ENCODE measurements around the gene MVK. TPM values are rescaled to one million over a fixed set of nuclear protein-coding genes. Genes with fewer than 3 reads are reported as not detected.

MVK gene
- total RNA-seq, 1 experiment from 2014 or later, result 19.2 TPM

DNA sequence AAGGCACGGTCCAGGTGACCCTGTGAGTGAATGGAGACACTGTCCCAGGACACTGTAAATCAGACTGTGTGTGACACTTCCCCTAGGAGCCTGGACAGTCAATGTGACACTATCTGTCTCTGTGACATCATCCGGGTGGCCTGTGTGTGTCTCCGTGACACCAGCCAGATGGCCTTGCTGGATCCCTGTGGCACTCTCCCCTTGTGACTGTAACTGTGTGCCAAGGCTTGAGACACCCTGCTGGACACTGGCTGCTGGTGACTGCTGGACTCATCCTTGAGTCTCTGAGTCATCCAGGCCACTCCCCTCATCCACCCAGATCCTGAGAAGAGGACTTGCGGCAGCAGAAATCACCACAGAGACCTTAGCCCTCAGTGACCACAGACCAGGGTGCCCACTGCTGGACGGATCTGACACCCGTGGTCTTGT lies 51.6 kb downstream of the MVK start:
- no peaks in the 10 kb centered on the region for H3K9me3 ChIP-seq (ENCODE audit: control insufficient read depth, low read depth, low read length)
- H2BK5ac ChIP-seq (ENCODE audit: insufficient read length, low read length), result no peak overlapping the region
- no peak overlapping the region for H3K18ac ChIP-seq (ENCODE audit: insufficient read length, low read depth, low read length)
- H3K4me1 ChIP-seq (ENCODE audit: insufficient read depth, low read length), result no peaks in the 10 kb centered on the region; the same call in 1 of the 2 replicates
- H4K5ac ChIP-seq (ENCODE audit: insufficient read length, low read depth, low read length), result no peak overlapping the region
- H3K79me2 ChIP-seq (ENCODE audit: insufficient read depth, low read length), result no peaks in the 10 kb centered on the region
- H3K9ac ChIP-seq (ENCODE audit: extremely low read depth, insufficient read length, low read length), result no peak overlapping the region
- H3K27ac ChIP-seq (ENCODE audit: insufficient read length, low read depth, low read length), result no peak overlapping the region
- no peak overlapping the region for H2BK20ac ChIP-seq (ENCODE audit: low read depth, low read length, poor library complexity, severe bottlenecking)
- no peak overlapping the region for H2BK120ac ChIP-seq (ENCODE audit: low read depth, low read length, poor library complexity, severe bottlenecking)
- no peaks in the 10 kb centered on the region for H3K27me3 ChIP-seq (ENCODE audit: insufficient read depth, low read length)
- no peaks in the 10 kb centered on the region for H3K23me2 ChIP-seq (ENCODE audit: insufficient read length, low read depth, low read length, poor library complexity, severe bottlenecking)
- H2AK5ac ChIP-seq (ENCODE audit: insufficient read length, low read length), result no peak overlapping the region
- no peaks in the 10 kb centered on the region for H3K79me1 ChIP-seq (ENCODE audit: insufficient read depth, low read depth, low read length, poor library complexity, severe bottlenecking)
- H3T11ph ChIP-seq (ENCODE audit: low read length), result no peak overlapping the region
- no CpG with 5 or more reads among the region's 6 CpGs for WGBS (ENCODE audit: extremely low coverage, insufficient read length, low lambda C conversion rate)
- TF ChIP-seq, protein P1, sequence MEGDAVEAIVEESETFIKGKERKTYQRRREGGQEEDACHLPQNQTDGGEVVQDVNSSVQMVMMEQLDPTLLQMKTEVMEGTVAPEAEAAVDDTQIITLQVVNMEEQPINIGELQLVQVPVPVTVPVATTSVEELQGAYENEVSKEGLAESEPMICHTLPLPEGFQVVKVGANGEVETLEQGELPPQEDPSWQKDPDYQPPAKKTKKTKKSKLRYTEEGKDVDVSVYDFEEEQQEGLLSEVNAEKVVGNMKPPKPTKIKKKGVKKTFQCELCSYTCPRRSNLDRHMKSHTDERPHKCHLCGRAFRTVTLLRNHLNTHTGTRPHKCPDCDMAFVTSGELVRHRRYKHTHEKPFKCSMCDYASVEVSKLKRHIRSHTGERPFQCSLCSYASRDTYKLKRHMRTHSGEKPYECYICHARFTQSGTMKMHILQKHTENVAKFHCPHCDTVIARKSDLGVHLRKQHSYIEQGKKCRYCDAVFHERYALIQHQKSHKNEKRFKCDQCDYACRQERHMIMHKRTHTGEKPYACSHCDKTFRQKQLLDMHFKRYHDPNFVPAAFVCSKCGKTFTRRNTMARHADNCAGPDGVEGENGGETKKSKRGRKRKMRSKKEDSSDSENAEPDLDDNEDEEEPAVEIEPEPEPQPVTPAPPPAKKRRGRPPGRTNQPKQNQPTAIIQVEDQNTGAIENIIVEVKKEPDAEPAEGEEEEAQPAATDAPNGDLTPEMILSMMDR (conservative IDR thresholded peaks at IDR 0.05), result no peak
- H4K20me1 ChIP-seq (ENCODE audit: control insufficient read depth, insufficient read depth, insufficient read length), result no peaks in the 10 kb centered on the region
- H4K91ac ChIP-seq (ENCODE audit: insufficient read length, low read depth, low read length), result no peak overlapping the region
- Mint-ChIP-seq H3K27me3 (ENCODE audit: low read depth) (peaks cover 5% of the 10 kb centered on the region), H3K9me3 (peaks cover 0 to under 1% of the 10 kb centered on the region in 2 experiments; a peak in 3 of 5 replicates), H3K36me3 (ENCODE audit: insufficient read depth in 1 of 3, low read depth in 3 of 3) (no peaks in the 10 kb centered on the region; a peak in 1 of 7 replicates), H3K4me1 (peaks cover 10 to 25% of the 10 kb centered on the region in 2 experiments), H3K4me3 (no peak overlapping the region; a peak in 1 of 5 replicates), H3K27ac (peak overlapping the region in 1 of 3 experiments; percentile 66; a peak in 2 of 7 replicates)
- no peak overlapping the region for H2AFZ ChIP-seq (ENCODE audit: low read length)
- no peak overlapping the region for H2BK12ac ChIP-seq (ENCODE audit: insufficient read length, low read depth, low read length)
- H2BK15ac ChIP-seq (ENCODE audit: low read depth, low read length), result no peak overlapping the region
- no peak overlapping the region for H3K56ac ChIP-seq (ENCODE audit: insufficient read length, low read depth, low read length)
- H3K14ac ChIP-seq (ENCODE audit: insufficient read depth, low read length), result no peak overlapping the region
- H3K4me2 ChIP-seq (ENCODE audit: insufficient read depth, insufficient read length, low read length), result no peak overlapping the region
- no peak for DNase-seq
- no peak overlapping the region for H3K23ac ChIP-seq (ENCODE audit: insufficient read length, low read depth, low read length)
- no peak overlapping the region for H3K4ac ChIP-seq (ENCODE audit: low read depth, low read length)
- no peak overlapping the region for H4K8ac ChIP-seq (replicated peaks; ENCODE audit: insufficient read length, low read depth, low read length)

Measured in H9 (cell line).